LNCaP clone FGC (cell line): ENCODE results near the gene KCTD11.

ENCODE experiments used
- DNase-seq: peaks from one replicate; pipeline ENCODE4 v3.0.0-alpha.2; 2011; ENCODE audit warnings: low read depth
- H3K4me3 ChIP-seq: 2 replicates; pipeline ENCODE4 v1.5.1; 2011; ENCODE audit warnings: mild to moderate bottlenecking, low read depth, low read length, control low read depth
- TF ChIP-seq, protein P1 (sequence below): IDR thresholded peaks from 2 replicates; pipeline ENCODE4 v1.5.1; 2012; ENCODE audit warnings: mild to moderate bottlenecking; ENCODE audit not compliant: control insufficient read depth, insufficient read depth; ENCODE audit errors: extremely low read depth

KCTD11 gene

DNA sequence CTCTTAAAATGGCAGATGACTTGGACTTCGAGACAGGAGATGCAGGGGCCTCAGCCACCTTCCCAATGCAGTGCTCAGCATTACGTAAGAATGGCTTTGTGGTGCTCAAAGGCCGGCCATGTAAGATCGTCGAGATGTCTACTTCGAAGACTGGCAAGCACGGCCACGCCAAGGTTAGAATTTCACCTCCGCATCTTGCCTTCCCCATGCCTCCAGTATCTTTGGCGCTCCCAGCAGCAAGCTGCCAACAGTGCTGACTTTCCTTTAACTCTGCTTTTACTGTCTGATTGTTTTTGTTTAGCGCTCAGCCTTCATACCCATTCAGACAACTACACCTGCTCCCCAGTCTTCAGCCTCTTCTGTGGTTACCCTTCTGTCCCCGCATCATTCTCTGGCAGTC is 42.3 kb upstream of the KCTD11 start:
- peak overlapping the region; percentile 66 for H3K4me3 ChIP-seq
- no peak for DNase-seq
- TF ChIP-seq, protein P1, sequence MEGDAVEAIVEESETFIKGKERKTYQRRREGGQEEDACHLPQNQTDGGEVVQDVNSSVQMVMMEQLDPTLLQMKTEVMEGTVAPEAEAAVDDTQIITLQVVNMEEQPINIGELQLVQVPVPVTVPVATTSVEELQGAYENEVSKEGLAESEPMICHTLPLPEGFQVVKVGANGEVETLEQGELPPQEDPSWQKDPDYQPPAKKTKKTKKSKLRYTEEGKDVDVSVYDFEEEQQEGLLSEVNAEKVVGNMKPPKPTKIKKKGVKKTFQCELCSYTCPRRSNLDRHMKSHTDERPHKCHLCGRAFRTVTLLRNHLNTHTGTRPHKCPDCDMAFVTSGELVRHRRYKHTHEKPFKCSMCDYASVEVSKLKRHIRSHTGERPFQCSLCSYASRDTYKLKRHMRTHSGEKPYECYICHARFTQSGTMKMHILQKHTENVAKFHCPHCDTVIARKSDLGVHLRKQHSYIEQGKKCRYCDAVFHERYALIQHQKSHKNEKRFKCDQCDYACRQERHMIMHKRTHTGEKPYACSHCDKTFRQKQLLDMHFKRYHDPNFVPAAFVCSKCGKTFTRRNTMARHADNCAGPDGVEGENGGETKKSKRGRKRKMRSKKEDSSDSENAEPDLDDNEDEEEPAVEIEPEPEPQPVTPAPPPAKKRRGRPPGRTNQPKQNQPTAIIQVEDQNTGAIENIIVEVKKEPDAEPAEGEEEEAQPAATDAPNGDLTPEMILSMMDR: no peak

DNA sequence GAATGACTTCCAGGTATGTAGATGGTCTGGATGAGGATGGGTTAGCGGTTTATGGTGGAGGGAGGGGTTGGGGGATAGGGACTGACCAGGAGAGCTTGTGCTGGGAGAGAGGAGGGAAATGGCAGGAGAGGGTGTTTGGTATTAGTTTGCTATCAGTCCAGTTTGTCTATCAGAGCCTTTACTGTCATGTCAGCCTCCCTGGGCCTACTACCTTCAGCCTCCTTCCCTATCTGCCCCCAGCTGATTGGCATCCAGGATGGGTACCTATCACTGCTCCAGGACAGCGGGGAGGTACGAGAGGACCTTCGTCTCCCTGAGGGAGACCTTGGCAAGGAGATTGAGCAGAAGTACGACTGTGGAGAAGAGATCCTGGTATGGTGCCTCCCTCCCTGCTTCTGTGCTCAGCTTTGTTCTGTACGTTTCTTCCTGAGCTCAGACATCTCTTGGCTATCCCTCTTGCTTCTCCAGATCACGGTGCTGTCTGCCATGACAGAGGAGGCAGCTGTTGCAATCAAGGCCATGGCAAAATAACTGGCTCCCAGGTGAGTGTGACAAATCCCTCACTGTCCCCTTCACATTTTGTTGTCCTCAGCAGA is 40.8 kb upstream of the KCTD11 start:
- H3K4me3 ChIP-seq: no peak overlapping the region
- no peak for DNase-seq
- TF ChIP-seq, protein P1: no peak

DNA sequence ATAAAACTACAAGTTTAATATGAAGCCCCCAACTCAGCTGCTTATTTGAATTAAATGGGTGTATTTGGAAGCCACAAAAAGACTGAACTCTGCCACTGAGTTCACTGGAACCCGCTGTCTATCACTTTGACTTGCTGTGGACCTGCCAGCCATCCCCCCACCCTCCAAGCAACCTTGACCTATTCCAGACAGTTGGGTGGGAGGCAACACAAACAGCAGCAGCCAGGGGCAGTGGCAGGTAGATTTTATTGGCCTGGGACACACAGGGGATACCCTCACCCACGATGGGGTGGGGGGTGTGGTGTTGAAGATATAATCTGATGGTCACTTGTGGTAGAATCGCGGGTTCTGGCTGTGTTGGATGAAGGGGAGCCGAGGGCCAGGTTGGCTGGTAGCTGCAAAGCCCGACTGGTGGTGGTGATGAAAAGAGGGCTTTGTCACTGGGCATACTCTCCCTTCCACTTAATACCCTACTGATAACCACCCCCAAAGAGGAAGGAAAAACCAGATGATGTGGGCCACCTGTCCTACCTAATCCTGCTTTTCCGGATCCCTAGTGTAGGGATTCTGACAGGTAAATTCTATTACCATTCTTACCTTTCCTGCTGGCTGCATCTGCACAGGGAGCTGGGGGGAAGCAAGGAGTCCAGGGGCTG is 39.4 kb upstream of the KCTD11 start:
- DNase-seq: no peak

DNA sequence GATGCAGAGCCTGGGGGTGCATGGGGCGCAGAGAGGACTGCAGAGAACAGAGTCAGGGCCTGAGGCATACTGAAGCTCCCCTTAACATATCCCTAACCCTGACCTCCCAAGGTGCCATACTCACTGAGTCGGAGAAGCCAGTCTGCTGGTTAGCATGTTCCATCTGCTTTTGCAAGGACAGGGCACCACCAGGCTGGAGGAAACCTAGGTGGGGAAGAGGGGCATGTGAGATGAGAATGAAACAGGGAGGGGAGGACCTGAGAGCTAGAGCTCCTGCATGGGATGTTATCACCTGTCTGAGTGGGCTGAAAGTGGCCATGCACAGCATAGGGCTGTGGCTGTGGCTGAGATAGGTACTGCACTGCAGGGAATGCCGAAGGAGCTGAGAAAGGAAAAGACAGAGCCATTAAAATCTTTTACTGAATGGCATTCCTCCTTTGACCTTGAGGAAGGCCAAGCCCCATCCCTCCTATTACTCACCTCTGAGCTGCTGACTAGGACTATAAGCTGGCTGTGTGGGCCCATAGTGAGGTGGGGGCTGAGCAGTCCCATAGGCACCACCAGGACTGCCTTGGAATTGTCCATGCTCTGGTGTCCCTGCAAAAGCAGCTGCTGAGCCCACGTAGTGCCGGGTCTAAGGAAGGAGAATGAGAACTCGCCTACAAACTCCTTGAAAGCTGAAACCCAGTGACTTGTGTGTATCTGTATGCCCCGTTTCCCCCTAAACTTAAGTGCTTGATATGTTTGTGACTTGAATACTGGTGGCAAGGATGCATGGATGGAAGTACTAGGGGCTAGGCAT is 38.7 kb upstream of the KCTD11 start:
- no peak overlapping the region for H3K4me3 ChIP-seq
- TF ChIP-seq, protein P1: no peak
- DNase-seq: no peak

More for the DNA sequence above, 39.4 kb upstream of the KCTD11 start:
- H3K4me3 ChIP-seq: no peak overlapping the region
- TF ChIP-seq, protein P1: no peak

DNA sequence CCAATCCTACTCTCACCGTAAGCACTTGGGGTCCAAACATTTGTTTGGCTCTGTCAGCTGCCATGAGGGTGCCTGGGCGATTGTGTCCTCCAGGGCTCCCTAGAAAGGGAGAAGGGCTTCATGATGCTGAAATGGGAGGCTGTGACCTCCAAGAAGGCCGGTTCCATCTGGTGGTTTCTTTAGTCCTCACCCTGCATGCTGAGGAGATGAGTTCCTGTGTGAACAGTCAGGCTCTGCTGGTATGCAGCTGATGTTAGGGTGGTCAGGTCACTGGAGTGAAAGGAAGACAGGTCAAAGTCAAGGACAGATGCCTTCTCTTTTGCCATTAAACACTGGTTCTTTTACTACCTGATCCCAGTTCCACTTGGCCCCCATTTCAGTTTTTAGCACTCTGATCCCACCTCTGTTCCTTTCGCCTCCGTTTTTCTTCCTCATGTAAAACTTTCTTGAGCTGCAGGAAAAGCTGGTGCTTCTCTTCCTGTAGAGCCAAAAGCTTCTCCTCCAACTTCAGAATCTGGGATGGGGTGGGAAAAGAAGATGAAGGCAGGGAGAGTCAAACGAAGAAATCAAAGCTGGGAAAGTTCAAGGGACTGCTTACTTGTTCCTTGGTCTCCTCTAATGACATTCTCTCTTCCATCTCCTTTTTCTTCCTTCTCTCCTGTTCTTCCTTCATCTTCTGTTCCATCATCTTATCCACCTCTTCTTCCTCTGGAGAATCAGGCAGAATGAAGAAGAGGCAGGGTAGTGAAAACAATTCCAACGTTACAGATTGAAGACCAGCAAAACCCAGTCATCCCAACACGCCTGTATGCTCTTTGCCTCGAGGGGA is 37.9 kb upstream of the KCTD11 start:
- TF ChIP-seq, protein P1: no peak
- no peak for DNase-seq
- H3K4me3 ChIP-seq: peak overlapping the region; percentile 86

DNA sequence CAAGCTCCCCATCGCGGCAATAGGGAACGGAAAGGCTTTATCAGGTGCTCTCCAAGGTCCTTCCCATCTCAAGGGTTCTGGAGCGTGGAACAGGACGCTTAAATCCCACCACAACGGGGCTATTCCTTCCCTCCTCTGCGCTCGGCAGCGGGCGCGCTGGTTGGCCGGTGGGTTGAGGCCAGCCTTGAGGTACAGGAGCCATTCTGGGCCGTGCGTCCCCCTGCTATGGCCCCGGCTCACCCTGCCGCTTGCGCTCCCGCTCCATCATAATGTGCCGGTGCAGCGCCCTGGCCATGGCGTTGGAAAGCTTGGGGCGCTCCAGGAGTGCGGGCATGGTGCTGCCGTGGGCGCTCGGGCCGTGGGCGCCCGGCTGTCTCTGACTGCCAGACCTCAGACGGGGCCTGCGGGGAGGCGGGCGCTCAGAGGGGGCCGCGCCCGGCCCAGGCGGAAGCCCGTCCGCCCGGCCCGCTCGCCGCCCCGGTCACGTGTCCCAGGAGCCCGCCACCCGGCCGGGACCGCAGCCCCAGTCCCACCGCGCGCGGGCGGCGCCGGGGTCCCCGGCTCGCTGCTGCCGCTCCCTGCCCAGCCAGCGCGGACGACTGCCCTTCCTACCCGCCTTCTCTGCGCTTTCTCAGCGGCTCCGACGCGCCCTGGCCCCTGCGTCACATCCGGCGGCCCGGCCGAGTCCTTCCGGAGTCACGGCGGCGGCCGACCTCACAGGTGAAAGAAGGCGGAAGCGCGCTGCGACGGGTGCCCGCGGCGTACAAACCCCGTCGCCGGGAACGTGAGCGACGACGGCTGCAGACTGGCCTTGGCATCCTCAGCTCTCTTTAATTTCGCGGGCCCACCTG is 37.0 kb upstream of the KCTD11 start, which contains the start of gene GPS2:
Gene GPS2 (minus strand): TSS at position 642 of the 851 bp plus-strand sequence. CDS start 308 bp downstream, at position 334.
- DNase-seq: peak; percentile 57
- peak within 1 kb of the TSS; percentile 86 for H3K4me3 ChIP-seq
- TF ChIP-seq, protein P1: no peak
